CD4-positive, alpha-beta T cell (primary cell): ENCODE data around the gene GRK4. TPM values are rescaled to one million over a fixed set of nuclear protein-coding genes. Genes with fewer than 3 reads are reported as not detected.
A peak's percentile ranks its signal among the peaks of the same experiment; 100 is the strongest.
"Not testable (repeated sequence)": the region's sequence is repeated elsewhere in the genome, so short reads cannot be mapped to it uniquely, and the experiment has no call there.

Experiments used
- ATAC-seq: fragments of 200-7000 bp; cut with Tn5 transposase; one replicate; pipeline ENCODE4 v1.10.0; 2022; ENCODE audit warnings: mild to moderate bottlenecking; ENCODE audit not compliant: poor library complexity
- CTCF ChIA-PET: fragments of 350-600 bp; sonication (Branson Sonifier 250); formaldehyde crosslinking; loops from one replicate; lab custom pipeline; 2021; ENCODE audit warnings: antibody characterized with exemption, inconsistent platforms; lab: Charles Lee
- POLR2A ChIA-PET: fragments of 350-600 bp; sonication (Branson Sonifier 250); formaldehyde crosslinking; loops from one replicate; lab custom pipeline; 2021; ENCODE audit warnings: antibody characterized with exemption, inconsistent platforms; lab: Charles Lee
- DNase-seq, 14 experiments: peaks; one replicate each; pipeline ENCODE4 v3.0.0-alpha.2; 2013 to 2020; ENCODE audit warnings: mixed read lengths in 2 of 14
- H3K27ac ChIP-seq, 2 donors: one replicate each; pipeline versions ENCODE4 v1.5.1 to v1.7.0; 2013; ENCODE audit warnings: low read length in 2 of 2, low read depth in 1 of 2, mild to moderate bottlenecking in 1 of 2
- H3K27me3 ChIP-seq, 2 experiments: 1 replicate in 1 of 2; 2 replicates in 1 of 2; pipeline versions ENCODE4 v1.6.1 to v1.7.0; 2013; ENCODE audit warnings: low read length in 2 of 2, control low read depth in 1 of 2, mild to moderate bottlenecking in 1 of 2, moderate library complexity in 1 of 2; ENCODE audit not compliant: insufficient read depth in 2 of 2, control insufficient read depth in 1 of 2
- H3K36me3 ChIP-seq: one replicate; pipeline ENCODE4 v1.6.1; 2013; ENCODE audit warnings: low read length, control low read depth; ENCODE audit not compliant: insufficient read depth
- H3K4me1 ChIP-seq: one replicate; pipeline ENCODE4 v1.6.1; 2013; ENCODE audit warnings: low read length, control low read depth; ENCODE audit not compliant: insufficient read depth
- H3K4me3 ChIP-seq: one replicate; pipeline ENCODE4 v1.5.1; 2013; ENCODE audit warnings: mild to moderate bottlenecking, low read length, moderate library complexity
- H3K9me3 ChIP-seq, 2 experiments: 1 replicate in 1 of 2; 2 replicates in 1 of 2; pipeline versions ENCODE4 v1.6.1 to v1.7.0; 2013; ENCODE audit warnings: low read length in 2 of 2, mild to moderate bottlenecking in 2 of 2, control low read depth in 1 of 2, moderate library complexity in 1 of 2; ENCODE audit not compliant: control insufficient read depth in 1 of 2, insufficient read depth in 1 of 2
- H3K27ac Mint-ChIP-seq: one replicate; pipeline ENCODE4 v1.8.0; 2020; ENCODE audit warnings: mixed read lengths
- H3K27me3 Mint-ChIP-seq: one replicate; pipeline ENCODE4 v1.8.0; 2021; ENCODE audit warnings: mixed read lengths
- H3K36me3 Mint-ChIP-seq: one replicate; pipeline ENCODE4 v1.8.0; 2021; ENCODE audit warnings: low read depth, mixed read lengths
- H3K4me1 Mint-ChIP-seq: one replicate; pipeline ENCODE4 v1.8.0; 2021; ENCODE audit warnings: low read depth, mixed read lengths
- H3K4me3 Mint-ChIP-seq: one replicate; pipeline ENCODE4 v1.8.0; 2020; ENCODE audit warnings: mild to moderate bottlenecking, mixed read lengths
- H3K9me3 Mint-ChIP-seq: one replicate; pipeline ENCODE4 v1.8.0; 2020; ENCODE audit warnings: mixed read lengths
- CTCF ChIP-seq: fragments of 200-600 bp; IDR thresholded peaks from one replicate; pipeline ENCODE4 v1.8.0; 2022; ENCODE audit warnings: antibody characterized with exemption, mild to moderate bottlenecking
- intact Hi-C, 2 experiments: fragments of 100-400 bp; cut with DNase I in 1 of 2; cut with micrococcal nuclease in 1 of 2; formaldehyde crosslinking; loops; one replicate each; pipeline versions ENCODE4 v1.15.1 to v1.9.0; 2023 to 2025; cut with DNase I, micrococcal nuclease
- total RNA-seq, 174 experiments: library from RNA in 2 of 174; stranded (reverse) in 2 of 174; gene quantifications; one replicate each; pipeline ENCODE4 v1.2.3 and lab custom pipeline; 2021 to 2026

The GRK4 gene
- total RNA-seq, 2 experiments from 2014 or later, result 1.2 to 1.8 TPM

GRCh38 chr4:3046162-3046561 is 82.8 kb downstream of the GRK4 start:
- POLR2A ChIA-PET, result no interaction called here
- Histone ChIP-seq H3K4me1 (peaks cover 56% of the 10 kb centered on the region), H3K27me3 (no peaks in the 10 kb centered on the region), H3K4me3 (no peak overlapping the region), H3K27ac (no peak overlapping the region), H3K9me3 (peaks cover 0 to 5% of the 10 kb centered on the region in 2 experiments), H3K36me3 (no peaks in the 10 kb centered on the region)
- CTCF ChIA-PET, result interaction anchor here (1.3 kb wide), 1 partner anchor 8 kb away, joined by 5 read pairs; no protein-coding TSS in a partner anchor
- DNase-seq (peak in 1 of 14 experiments; percentile 27), ATAC-seq (no peak)
- intact Hi-C loops, result loop anchor here (2.0 to 5.0 kb wide), 3 partner anchors 29 to 836 kb away; partner anchors contain the start of genes HTT (in 1 of the 2), HTT-AS (in 1 of the 2) and TNIP2 (in 1 of the 2)
- no peak for TF ChIP-seq CTCF
- Mint-ChIP-seq H3K4me3 (no peak overlapping the region), H3K36me3 (peaks cover 3% of the 10 kb centered on the region), H3K4me1 (peaks cover 49% of the 10 kb centered on the region), H3K9me3 (peaks cover 3% of the 10 kb centered on the region), H3K27ac (peak overlapping the region; percentile 83), H3K27me3 (no peaks in the 10 kb centered on the region)

- Mint-ChIP-seq H3K36me3 (peaks cover 3% of the 10 kb centered on the region), H3K27me3 (no peaks in the 10 kb centered on the region), H3K27ac (no peak overlapping the region), H3K4me3 (peak overlapping the region; percentile 66), H3K9me3 (peaks cover 3% of the 10 kb centered on the region), H3K4me1 (peaks cover 44% of the 10 kb centered on the region)
- Histone ChIP-seq H3K9me3 (peaks cover 0 to 5% of the 10 kb centered on the region in 2 experiments), H3K4me3 (no peak overlapping the region), H3K27me3 (no peaks in the 10 kb centered on the region), H3K4me1 (peaks cover 52% of the 10 kb centered on the region), H3K27ac (no peak overlapping the region), H3K36me3 (no peaks in the 10 kb centered on the region)
- ChIA-PET POLR2A (no interaction called here), CTCF (interaction anchor here (1.2 to 1.3 kb wide), 2 partner anchors 9 to 10 kb away, joined by 3 to 5 read pairs; no protein-coding TSS in a partner anchor)
- intact Hi-C loops, result loop anchor here (2.0 to 5.0 kb wide), 3 partner anchors 28 to 836 kb away; partner anchors contain the start of genes HTT (in 1 of the 2), HTT-AS (in 1 of the 2) and TNIP2 (in 1 of the 2)
- no peak for ATAC-seq
- TF ChIP-seq CTCF, result no peak
- no peak for DNase-seq
Measured at GRCh38 chr4:3046623-3047022, 83.3 kb downstream of the GRK4 start.

- ATAC-seq (peak; percentile 59), DNase-seq (peak; percentile 31 to 90 (median 55))
- Mint-ChIP-seq H3K27me3 (no peaks in the 10 kb centered on the region), H3K9me3 (peaks cover 3% of the 10 kb centered on the region), H3K27ac (peak overlapping the region; percentile 68), H3K4me3 (peak overlapping the region; percentile 86), H3K36me3 (peaks cover 3% of the 10 kb centered on the region), H3K4me1 (peaks cover 35% of the 10 kb centered on the region)
- peak overlapping the region in 1 of 2 donors; percentile 45 for H3K27ac ChIP-seq
- peaks cover 41% of the 10 kb centered on the region for H3K4me1 ChIP-seq
- intact Hi-C loops, result loop anchor here (2.0 to 5.0 kb wide), 4 partner anchors 25 to 835 kb away; partner anchors contain the start of genes HTT (in 1 of the 2), HTT-AS (in 1 of the 2) and TNIP2 (in 1 of the 2)
- peaks cover 0 to 5% of the 10 kb centered on the region in 2 experiments for H3K9me3 ChIP-seq
- no peaks in the 10 kb centered on the region for H3K36me3 ChIP-seq
- H3K27me3 ChIP-seq, result no peaks in the 10 kb centered on the region
- peak overlapping the region; percentile 57 for H3K4me3 ChIP-seq
- ChIA-PET POLR2A (no interaction called here), CTCF (interaction anchor here (1.2 to 1.3 kb wide), 2 partner anchors 10 to 11 kb away, joined by 3 to 5 read pairs; no protein-coding TSS in a partner anchor)
- peak; percentile 76 for TF ChIP-seq CTCF
Measured at GRCh38 chr4:3047464-3048286, 84.3 kb downstream of the GRK4 start.

DNA sequence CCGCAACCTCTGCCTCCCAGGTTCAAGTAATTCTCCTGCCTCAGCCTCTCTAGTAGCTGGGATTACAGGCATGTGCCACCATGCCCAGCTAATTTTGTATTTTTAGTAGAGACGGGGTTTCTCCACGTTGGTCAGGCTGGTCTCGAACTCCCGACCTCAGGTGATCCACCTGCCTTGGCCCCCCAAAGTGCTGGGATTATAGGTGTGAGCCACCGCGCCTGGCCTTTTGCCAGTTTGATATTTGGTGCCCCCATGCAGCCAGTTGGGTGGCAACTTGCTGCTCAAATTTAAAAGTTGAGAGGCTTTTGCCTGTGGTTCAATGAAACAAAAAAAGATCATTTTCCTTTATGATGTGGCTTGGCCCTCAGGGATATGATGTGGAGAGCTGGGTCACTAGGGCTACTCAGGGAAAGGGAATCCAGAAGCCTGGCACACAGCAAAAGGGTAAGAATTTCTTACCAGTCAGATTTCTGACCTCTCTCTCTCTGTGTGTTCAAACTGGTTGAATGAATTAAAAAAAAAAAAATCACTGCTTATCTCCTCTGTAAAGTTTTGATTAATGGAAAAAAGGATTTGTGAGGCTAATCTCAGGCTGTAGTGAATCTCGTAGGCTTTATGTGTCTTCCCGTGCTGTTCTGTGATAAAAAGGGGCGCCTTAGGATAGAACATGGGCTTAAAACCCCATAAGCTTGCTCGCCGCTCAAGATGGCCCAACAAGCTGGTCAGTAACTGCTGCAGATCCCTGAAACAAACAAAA is 87.9 kb downstream of the GRK4 start:
- peaks cover 12% of the 10 kb centered on the region for H3K4me1 Mint-ChIP-seq
- not testable (repeated sequence) for H3K27me3 Mint-ChIP-seq

More for the DNA sequence above, 87.9 kb downstream of the GRK4 start:
- intact Hi-C loops, H3K4me3 Mint-ChIP-seq, DNase-seq, CTCF ChIA-PET, ATAC-seq, H3K27me3 ChIP-seq, H3K9me3 ChIP-seq, POLR2A ChIA-PET, H3K27ac Mint-ChIP-seq, H3K9me3 Mint-ChIP-seq, H3K36me3 ChIP-seq, H3K36me3 Mint-ChIP-seq, H3K27ac ChIP-seq, H3K4me3 ChIP-seq: not testable (repeated sequence)
- H3K4me1 ChIP-seq, result peaks cover 13% of the 10 kb centered on the region
